ENCODE measurements around the gene AKT1S1.

GRCh38 chr19:49846408-49846807, 30.7 kb downstream of the AKT1S1 start:
- TF ChIP-seq CTCF (IDR thresholded peaks at IDR 0.05 in 4 of 5, conservative IDR thresholded peaks at IDR 0.05 in 1 of 5) = no peak
- TF ChIP-seq POLR2A (IDR thresholded peaks at IDR 0.05) = no peak
